K562 (cell line): ENCODE data around the gene SIRT7.
A peak's percentile ranks its signal among the peaks of the same experiment; 100 is the strongest.

Source experiments
- EGR1 ChIP-seq: fragments of 450-650 bp; conservative IDR thresholded peaks from 2 replicates; pipeline ENCODE4 v1.6.1; 2017; ENCODE audit warnings: mild to moderate bottlenecking
- JUND ChIP-seq, 2 experiments: IDR thresholded peaks; 2 replicates in 1 of 2; 3 replicates in 1 of 2; pipeline ENCODE4 v1.6.1; 2011; ENCODE audit warnings: borderline replicate concordance in 2 of 2, low read depth in 2 of 2, low read length in 2 of 2, improper control_type of control experiment in 1 of 2, missing biosample characterization in 1 of 2, missing genetic modification characterization in 1 of 2, missing genetic modification reagents in 1 of 2
- ZNF354B ChIP-seq: fragments of 250-450 bp; sonication (Bioruptor Pico); IDR thresholded peaks from 2 replicates; pipeline ENCODE4 v1.4.0; 2020

DNA sequence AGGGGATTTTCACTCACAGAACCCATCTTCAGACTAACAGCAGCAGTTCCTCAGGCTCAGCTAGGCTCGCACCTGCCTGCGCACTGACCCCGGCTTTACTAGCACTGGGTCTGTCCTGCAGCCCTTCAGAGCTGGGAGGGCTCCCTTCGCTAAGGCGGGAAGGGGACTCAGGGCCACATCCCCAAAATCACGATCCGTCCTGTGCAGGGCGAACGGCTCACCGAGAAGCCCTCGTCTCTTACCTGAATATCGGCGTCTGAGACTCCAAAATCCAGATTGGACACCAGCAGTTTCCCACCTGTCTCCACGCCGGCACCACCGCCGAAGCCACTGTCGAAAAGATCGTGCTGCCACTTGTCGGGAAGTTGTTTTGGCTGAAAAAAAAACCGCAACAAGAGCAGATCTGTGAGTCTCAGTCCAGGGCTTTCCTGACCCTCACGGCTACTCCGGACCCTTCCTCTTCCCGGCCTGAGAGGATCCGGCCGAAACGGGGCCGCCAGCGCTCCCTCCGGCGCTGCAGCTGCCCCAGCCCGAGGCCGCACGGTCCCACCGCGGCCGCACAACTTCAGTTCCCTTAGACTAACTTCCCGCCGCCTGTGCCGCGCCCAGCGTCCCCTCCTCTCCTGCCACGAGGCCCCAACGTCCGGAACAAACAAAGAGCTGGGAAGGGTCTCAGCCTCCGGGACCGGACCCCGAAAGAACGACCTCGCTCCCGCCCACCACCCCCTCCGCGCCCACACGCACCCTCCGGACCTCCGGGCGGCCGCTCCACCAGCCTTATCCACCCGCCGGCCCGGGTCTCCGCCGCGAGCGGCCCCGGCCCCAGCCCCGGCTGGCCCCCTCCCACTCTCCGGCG, 27.3 kb downstream of the SIRT7 start:
- TF ChIP-seq JUND (IDR thresholded peaks at IDR 0.05; ENCODE audit: borderline replicate concordance, low read depth, low read length) (no peak), JUND (tag; IDR thresholded peaks at IDR 0.05; ENCODE audit: borderline replicate concordance, low read depth, low read length) (no peak), EGR1 (0 out of 2 replicates have a peak, but pooled peaks have one; percentile 29), ZNF354B (CRISPR knock-in tag) (no peak)
